Measurements from ENCODE around the gene MAP2K5.

Gene MAP2K5

DNA sequence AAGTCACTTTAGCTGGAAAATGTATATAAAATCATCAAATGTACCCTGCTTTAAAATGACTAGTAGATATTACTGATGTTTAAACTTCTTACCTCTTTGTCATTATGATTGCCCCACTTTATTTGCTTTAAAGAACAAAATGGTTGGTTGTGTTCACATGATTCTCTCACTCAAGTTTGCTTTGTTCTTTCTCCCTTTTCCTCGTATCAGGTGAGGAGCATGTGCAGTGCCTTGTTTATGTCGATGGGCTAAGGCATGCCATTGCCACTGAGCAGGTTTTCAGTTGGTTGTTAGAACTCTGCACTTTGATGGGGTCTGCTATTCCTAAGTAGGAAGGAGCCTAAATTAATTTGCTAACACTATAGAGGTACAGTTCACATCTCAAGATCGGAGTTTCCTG is 5.3 kb downstream of the MAP2K5 start:
- CTCF ChIA-PET, result no interaction called here

DNA sequence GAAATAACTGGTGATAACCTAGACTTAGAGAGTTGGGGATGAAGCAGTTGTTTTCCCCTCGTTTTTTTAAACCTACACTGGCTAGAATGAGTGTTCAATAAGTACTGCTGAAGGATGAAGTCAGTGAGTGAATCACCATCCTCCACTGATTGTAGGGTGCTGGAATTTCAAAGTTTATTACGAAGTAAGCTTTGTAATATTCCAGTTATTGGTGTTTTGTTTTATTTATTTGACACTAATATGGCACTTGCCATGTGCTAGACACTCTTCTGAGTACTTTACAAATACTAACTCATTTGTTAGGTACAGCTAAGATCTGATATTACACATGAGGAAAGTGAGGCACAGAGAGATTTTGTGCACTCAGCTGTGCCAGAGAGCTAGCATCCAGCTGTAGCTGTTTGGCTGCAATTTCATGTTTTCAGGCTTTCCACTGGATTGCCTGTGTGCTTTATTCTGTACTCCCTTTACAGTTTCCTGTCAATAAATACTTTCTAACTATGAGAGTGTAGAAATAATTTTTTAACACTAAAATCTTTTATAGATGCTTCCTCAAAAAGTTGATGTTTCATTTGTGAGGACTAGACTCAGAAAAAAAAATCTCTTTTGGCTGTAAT is 5.8 kb downstream of the MAP2K5 start:
- ChIA-PET CTCF (no interaction called here), POLR2A (ENCODE audit: low non-redundant PET) (no interaction called here)
- DNase-seq (ENCODE audit: low spot score), result no peak
- no peak overlapping the region for H3K27ac ChIP-seq
- TF ChIP-seq, protein P1, sequence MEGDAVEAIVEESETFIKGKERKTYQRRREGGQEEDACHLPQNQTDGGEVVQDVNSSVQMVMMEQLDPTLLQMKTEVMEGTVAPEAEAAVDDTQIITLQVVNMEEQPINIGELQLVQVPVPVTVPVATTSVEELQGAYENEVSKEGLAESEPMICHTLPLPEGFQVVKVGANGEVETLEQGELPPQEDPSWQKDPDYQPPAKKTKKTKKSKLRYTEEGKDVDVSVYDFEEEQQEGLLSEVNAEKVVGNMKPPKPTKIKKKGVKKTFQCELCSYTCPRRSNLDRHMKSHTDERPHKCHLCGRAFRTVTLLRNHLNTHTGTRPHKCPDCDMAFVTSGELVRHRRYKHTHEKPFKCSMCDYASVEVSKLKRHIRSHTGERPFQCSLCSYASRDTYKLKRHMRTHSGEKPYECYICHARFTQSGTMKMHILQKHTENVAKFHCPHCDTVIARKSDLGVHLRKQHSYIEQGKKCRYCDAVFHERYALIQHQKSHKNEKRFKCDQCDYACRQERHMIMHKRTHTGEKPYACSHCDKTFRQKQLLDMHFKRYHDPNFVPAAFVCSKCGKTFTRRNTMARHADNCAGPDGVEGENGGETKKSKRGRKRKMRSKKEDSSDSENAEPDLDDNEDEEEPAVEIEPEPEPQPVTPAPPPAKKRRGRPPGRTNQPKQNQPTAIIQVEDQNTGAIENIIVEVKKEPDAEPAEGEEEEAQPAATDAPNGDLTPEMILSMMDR (conservative IDR thresholded peaks at IDR 0.05; ENCODE audit: low read depth), result no peak

More for the DNA sequence above, 5.3 kb downstream of the MAP2K5 start:
- TF ChIP-seq, protein P1 (conservative IDR thresholded peaks at IDR 0.05; ENCODE audit: low read depth), result no peak
- DNase-seq (ENCODE audit: low spot score), result no peak
- no peak overlapping the region for H3K27ac ChIP-seq
- POLR2A ChIA-PET (ENCODE audit: low non-redundant PET), result no interaction called here

DNA sequence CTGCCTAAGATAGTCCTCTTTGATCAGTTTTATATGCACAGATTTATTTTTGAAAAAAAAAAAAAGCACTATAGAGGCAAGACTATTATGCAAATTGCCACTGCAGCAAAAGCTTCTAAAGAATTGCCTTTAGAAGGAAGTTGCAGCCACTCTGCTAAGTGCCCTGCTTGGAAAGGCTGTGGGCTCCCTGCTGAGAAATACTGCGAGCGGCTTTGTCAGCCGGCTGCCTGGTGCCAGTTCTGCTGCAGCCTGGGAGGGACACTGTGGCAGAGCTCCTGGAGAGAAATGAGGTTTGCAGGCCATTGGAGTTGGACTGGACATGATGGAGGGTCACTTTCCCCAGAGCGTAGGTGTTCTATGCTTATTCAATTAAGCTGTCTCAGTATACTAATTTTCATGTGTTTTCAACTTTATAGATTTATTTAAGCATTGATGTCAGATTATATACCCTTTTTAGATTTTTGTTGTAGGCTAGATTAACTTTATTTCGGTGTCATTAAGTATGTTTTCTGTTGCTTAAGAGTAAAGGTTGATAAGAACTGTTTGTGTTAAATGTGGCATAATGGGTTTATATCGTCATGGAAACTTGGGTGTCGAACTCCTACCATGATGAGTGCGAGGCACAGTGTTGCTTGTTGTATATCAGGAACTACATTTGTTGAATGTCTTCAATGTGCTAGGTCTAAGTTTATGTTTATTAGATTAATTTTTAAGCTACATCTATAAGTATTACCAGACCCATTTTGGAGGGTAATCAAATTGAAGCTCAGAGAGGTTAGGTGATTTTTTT is 6.6 kb downstream of the MAP2K5 start:
- TF ChIP-seq, protein P1 (conservative IDR thresholded peaks at IDR 0.05; ENCODE audit: low read depth), result no peak
- no peak for DNase-seq (ENCODE audit: low spot score)
- no peak overlapping the region for H3K27ac ChIP-seq
- POLR2A ChIA-PET (ENCODE audit: low non-redundant PET), result no interaction called here
- CTCF ChIA-PET, result no interaction called here

DNA sequence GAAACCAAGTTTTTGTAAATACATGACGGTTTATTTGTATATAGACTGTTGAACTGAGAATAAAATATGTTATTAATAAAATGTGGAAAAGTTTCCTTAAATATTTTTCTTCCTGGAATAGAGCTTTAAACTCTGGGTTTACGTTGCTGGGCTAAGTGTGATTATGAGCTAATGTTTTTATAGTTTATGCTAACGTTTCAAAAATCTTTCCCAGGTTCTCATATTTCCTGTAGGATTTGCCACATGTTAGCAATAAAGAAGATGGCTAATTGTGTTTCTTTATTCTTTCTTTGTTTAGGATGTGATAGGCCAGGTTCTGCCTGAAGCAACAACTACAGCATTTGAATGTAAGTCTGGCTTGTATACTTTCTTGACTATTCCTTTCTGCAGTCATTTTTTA is 7.2 kb downstream of the MAP2K5 start:
- ChIA-PET POLR2A (ENCODE audit: low non-redundant PET) (no interaction called here), CTCF (no interaction called here)
- TF ChIP-seq, protein P1 (conservative IDR thresholded peaks at IDR 0.05; ENCODE audit: low read depth), result no peak
- no peak overlapping the region for H3K27ac ChIP-seq
- no peak for DNase-seq (ENCODE audit: low spot score)

DNA sequence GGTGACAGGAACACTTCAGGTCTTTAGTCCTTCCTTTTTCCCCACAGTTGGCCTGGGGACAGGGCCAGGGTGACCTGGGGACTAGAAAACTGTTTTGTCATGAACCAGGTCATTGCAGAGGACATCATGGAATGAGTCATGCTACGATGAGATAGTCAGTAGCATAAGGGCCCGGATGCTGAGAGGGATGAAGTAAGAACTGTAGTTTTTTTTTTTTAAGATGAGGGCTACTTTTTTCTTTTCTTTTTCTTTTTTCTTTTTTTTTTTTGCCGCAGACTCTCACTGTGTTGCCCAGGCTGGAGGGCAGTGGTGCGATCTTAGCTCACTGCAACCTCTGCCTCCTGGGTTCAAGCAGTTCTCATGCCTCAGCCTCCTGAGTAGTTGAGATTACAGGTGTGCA is 8.0 kb downstream of the MAP2K5 start:
- ChIA-PET POLR2A (ENCODE audit: low non-redundant PET) (no interaction called here), CTCF (no interaction called here)
- TF ChIP-seq, protein P1 (conservative IDR thresholded peaks at IDR 0.05; ENCODE audit: low read depth), result no peak
- H3K27ac ChIP-seq, result no peak overlapping the region
- DNase-seq (ENCODE audit: low spot score), result no peak

DNA sequence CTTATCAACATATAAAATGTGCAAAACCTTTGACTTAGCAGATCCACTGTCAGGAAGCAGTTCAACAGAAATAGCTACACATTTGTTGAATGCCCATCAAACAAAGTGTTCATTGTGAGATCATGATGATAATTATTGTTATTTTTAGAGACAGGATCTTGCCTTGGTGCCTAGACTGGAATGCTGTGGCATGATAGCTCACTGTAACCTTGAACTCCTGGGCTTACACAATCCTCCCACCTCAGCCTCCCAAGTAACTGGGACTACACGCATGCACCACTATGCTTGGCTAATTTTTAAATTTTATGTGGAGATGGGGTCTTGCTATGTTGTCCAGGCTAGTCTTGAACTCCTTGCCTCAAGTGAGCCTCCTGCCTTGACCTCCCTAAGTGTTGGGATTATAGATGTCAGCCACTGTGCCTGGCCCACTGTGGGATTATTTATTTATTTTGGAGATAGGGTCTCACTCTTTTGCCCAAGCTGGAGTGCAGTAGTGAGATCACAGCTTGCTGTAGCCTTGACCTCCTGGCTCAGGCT is 8.8 kb downstream of the MAP2K5 start:
- CTCF ChIA-PET, result no interaction called here
- no peak overlapping the region for H3K27ac ChIP-seq
- POLR2A ChIA-PET (ENCODE audit: low non-redundant PET), result no interaction called here
- no peak for DNase-seq (ENCODE audit: low spot score)
- TF ChIP-seq, protein P1 (conservative IDR thresholded peaks at IDR 0.05; ENCODE audit: low read depth), result no peak

Data from RWPE1 (cell line).